ENCODE data around the gene MLXIPL. TPM values are rescaled to one million over a fixed set of nuclear protein-coding genes. Genes with fewer than 3 reads are reported as not detected.

Gene MLXIPL
- total RNA-seq, 2 donors from 2014 or later, result 39.7 to 58.0 TPM

- Histone ChIP-seq H3K4me1 (ENCODE audit: control insufficient read depth, insufficient read depth, low read length) (no peaks in the 10 kb centered on the region), H3K9me3 (ENCODE audit: control insufficient read depth, low read length) (no peaks in the 10 kb centered on the region), H3K36me3 (ENCODE audit: control insufficient read depth, insufficient read depth, low read length) (no peaks in the 10 kb centered on the region), H3K4me3 (ENCODE audit: low read length) (no peak overlapping the region), H3K9ac (ENCODE audit: extremely low read depth, low read length, poor library complexity, severe bottlenecking) (no peak overlapping the region), H3K27me3 (ENCODE audit: control insufficient read depth, insufficient read depth, low read length, poor library complexity, severe bottlenecking) (no peaks in the 10 kb centered on the region), H3K27ac (ENCODE audit: low read depth, low read length) (no peak overlapping the region)
- Mint-ChIP-seq H3K36me3 (ENCODE audit: low read depth) (peaks cover 8% of the 10 kb centered on the region), H3K27ac (no peak overlapping the region), H3K27me3 (ENCODE audit: insufficient read depth) (peaks cover 16% of the 10 kb centered on the region), H3K4me1 (no peaks in the 10 kb centered on the region), H3K4me3 (no peak overlapping the region), H3K9me3 (no peaks in the 10 kb centered on the region)
- DNase-seq, result peak; percentile 94
- WGBS, 2 experiments (ENCODE audit: insufficient coverage in 1 of 2, insufficient read length in 1 of 2), result 27 to 35% methylated on average over 13 to 35 of the region's 36 CpGs
- TF ChIP-seq, protein P1, sequence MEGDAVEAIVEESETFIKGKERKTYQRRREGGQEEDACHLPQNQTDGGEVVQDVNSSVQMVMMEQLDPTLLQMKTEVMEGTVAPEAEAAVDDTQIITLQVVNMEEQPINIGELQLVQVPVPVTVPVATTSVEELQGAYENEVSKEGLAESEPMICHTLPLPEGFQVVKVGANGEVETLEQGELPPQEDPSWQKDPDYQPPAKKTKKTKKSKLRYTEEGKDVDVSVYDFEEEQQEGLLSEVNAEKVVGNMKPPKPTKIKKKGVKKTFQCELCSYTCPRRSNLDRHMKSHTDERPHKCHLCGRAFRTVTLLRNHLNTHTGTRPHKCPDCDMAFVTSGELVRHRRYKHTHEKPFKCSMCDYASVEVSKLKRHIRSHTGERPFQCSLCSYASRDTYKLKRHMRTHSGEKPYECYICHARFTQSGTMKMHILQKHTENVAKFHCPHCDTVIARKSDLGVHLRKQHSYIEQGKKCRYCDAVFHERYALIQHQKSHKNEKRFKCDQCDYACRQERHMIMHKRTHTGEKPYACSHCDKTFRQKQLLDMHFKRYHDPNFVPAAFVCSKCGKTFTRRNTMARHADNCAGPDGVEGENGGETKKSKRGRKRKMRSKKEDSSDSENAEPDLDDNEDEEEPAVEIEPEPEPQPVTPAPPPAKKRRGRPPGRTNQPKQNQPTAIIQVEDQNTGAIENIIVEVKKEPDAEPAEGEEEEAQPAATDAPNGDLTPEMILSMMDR (conservative IDR thresholded peaks at IDR 0.05), result peak; percentile 99
Measured at GRCh38 chr7:73606801-73607691, 17.3 kb downstream of the MLXIPL start.

DNA sequence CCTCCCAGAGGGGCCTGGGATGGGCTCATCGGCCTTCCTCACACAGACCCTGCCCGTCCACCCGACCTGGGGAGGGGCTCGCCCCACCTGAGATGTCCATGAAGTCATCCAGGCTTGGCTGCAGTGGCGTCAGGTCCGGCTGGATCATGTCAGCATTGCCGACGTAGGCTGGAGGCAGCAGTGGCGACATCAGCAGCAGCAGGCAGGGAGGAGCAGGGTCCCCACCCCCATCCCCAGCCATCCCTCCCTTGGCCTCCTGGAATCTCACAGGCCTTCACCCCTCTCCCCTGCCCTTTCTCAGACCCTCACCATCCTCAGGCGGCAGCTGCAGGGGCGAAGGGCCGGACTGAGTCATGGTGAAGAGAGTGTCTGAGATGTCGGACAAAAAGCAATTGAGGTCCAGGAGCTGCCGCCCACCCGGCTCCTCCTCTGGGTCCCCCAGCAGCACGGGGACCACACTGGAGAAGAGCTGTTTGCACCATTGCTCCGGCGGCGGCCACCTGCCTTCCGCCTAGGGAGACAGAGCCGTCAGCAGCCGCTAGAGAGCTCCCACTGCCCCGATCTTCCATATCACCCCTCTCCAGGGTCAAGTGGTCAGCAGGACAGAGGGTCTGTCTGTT is 18.6 kb downstream of the MLXIPL start:
- Histone ChIP-seq H3K9me3 (ENCODE audit: control insufficient read depth, low read length) (no peaks in the 10 kb centered on the region), H3K4me3 (ENCODE audit: low read length) (no peak overlapping the region), H3K27ac (ENCODE audit: low read depth, low read length) (no peak overlapping the region), H3K4me1 (ENCODE audit: control insufficient read depth, insufficient read depth, low read length) (no peaks in the 10 kb centered on the region), H3K9ac (ENCODE audit: extremely low read depth, low read length, poor library complexity, severe bottlenecking) (no peak overlapping the region), H3K27me3 (ENCODE audit: control insufficient read depth, insufficient read depth, low read length, poor library complexity, severe bottlenecking) (no peaks in the 10 kb centered on the region), H3K36me3 (ENCODE audit: control insufficient read depth, insufficient read depth, low read length) (no peaks in the 10 kb centered on the region)
- Mint-ChIP-seq H3K27me3 (ENCODE audit: insufficient read depth) (peaks cover 18% of the 10 kb centered on the region), H3K9me3 (no peaks in the 10 kb centered on the region), H3K27ac (no peak overlapping the region), H3K4me1 (no peaks in the 10 kb centered on the region), H3K4me3 (no peak overlapping the region), H3K36me3 (ENCODE audit: low read depth) (peaks cover 5% of the 10 kb centered on the region)
- TF ChIP-seq, protein P1 (conservative IDR thresholded peaks at IDR 0.05), result no peak
- no peak for DNase-seq
- WGBS, 2 experiments (ENCODE audit: insufficient coverage in 1 of 2, insufficient read length in 1 of 2), result 89 to 90% methylated on average over 16 to 23 of the region's 23 CpGs

DNA sequence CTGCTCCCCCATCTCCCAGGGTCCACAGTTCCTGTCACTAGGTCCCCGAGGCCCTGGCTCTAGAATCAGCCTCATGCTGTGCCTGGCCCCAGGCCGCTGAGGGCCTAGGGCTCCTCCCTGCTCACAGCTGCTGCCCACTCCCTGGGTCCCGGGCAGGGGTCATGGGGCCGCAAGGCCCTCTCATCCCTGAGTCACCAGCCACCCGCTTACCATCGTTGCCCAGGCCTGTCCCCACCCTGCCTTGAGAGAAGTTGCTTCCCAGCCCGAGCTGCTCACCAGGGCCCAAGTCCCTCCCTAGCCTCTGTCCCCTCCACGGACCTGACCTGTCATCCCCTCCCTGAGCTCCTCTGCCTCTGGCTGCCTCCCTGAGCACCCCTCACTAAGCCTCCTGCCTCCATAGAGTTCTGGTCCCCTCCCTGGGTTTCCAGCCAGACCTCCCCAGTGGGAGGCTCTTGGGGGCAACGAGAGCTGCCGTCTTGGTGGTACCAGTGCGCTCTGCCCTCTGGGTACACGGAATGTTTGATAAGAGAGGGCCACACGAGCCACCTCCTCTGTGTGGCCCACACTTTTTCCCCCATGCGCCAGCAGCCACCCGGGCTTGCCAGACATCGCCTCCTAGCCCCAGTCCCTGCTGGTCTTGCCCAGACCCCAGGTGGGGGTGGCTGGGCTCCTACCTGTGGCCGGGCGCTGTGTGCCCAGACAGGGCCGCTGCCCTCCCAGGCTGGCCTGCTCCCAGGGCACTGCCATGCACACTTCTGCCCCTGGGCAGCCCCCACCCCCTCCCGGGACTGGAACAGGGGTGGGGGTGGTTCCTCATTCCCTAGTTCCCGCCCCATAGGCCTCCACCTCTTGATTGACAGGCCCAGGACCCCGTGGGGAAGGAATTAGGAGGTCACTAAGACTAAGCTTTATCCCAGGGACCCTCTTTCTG is 21.3 kb downstream of the MLXIPL start:
- no peaks in the 10 kb centered on the region for H3K36me3 ChIP-seq (ENCODE audit: control insufficient read depth, insufficient read depth, low read length)
- H3K9me3 Mint-ChIP-seq, result no peaks in the 10 kb centered on the region
- H3K4me3 Mint-ChIP-seq, result no peak overlapping the region
- WGBS, 2 experiments (ENCODE audit: insufficient coverage in 1 of 2, insufficient read length in 1 of 2), result 87 to 88% methylated on average over 10 to 22 of the region's 22 CpGs
- TF ChIP-seq, protein P1 (conservative IDR thresholded peaks at IDR 0.05), result no peak
- no peaks in the 10 kb centered on the region for H3K4me1 ChIP-seq (ENCODE audit: control insufficient read depth, insufficient read depth, low read length)
- peaks cover 31% of the 10 kb centered on the region for H3K27me3 Mint-ChIP-seq (ENCODE audit: insufficient read depth)
- H3K27ac ChIP-seq (ENCODE audit: low read depth, low read length), result no peak overlapping the region
- H3K27me3 ChIP-seq (ENCODE audit: control insufficient read depth, insufficient read depth, low read length, poor library complexity, severe bottlenecking), result no peaks in the 10 kb centered on the region
- no peak for DNase-seq
- no peaks in the 10 kb centered on the region for H3K9me3 ChIP-seq (ENCODE audit: control insufficient read depth, low read length)
- no peak overlapping the region for H3K9ac ChIP-seq (ENCODE audit: extremely low read depth, low read length, poor library complexity, severe bottlenecking)
- no peaks in the 10 kb centered on the region for H3K36me3 Mint-ChIP-seq (ENCODE audit: low read depth)
- no peak overlapping the region for H3K27ac Mint-ChIP-seq
- no peak overlapping the region for H3K4me3 ChIP-seq (ENCODE audit: low read length)
- no peaks in the 10 kb centered on the region for H3K4me1 Mint-ChIP-seq
